Ovary (tissue), 9 donors: ENCODE data around the gene MAP2K2. TPM values are rescaled to one million over a fixed set of nuclear protein-coding genes. Genes with fewer than 3 reads are reported as not detected.

Source experiments
- DNase-seq, 5 donors: peaks; one replicate each; pipeline ENCODE4 v3.0.0-alpha.2; 2019 to 2020
- H3K27ac ChIP-seq, 2 donors: fragments of 200-600 bp; one replicate each; pipeline versions ENCODE4 v1.5.1 to v1.8.0; 2019 to 2022
- H3K27me3 ChIP-seq: fragments of 200-600 bp; one replicate; pipeline ENCODE4 v1.8.0; 2022
- H3K36me3 ChIP-seq: fragments of 200-600 bp; sonication (generic); one replicate; pipeline ENCODE4 v1.5.1; 2019
- H3K4me1 ChIP-seq: one replicate; pipeline ENCODE4 v1.8.1; 2013; ENCODE audit warnings: mild to moderate bottlenecking, moderate library complexity; ENCODE audit not compliant: insufficient read depth
- H3K4me3 ChIP-seq: fragments of 200-600 bp; sonication (generic); one replicate; pipeline ENCODE4 v1.5.1; 2017
- H3K9me3 ChIP-seq, 2 donors: fragments of 200-600 bp in 1 of 2; sonication (generic) in 1 of 2; one replicate each; pipeline versions ENCODE4 v1.5.1 to v1.8.1; 2013 to 2019; ENCODE audit warnings: mild to moderate bottlenecking in 1 of 2, moderate library complexity in 1 of 2
- EP300 ChIP-seq: sonication (generic); formaldehyde crosslinking; IDR thresholded peaks from one replicate; pipeline ENCODE4 v1.6.1; 2017; ENCODE audit warnings: antibody characterized with exemption
- POLR2A ChIP-seq: fragments of 450-650 bp; IDR thresholded peaks from one replicate; pipeline ENCODE4 v1.6.1; 2017; ENCODE audit warnings: antibody characterized with exemption, mild to moderate bottlenecking, moderate library complexity
- WGBS, 3 donors: extraction: QIAGEN DNeasy Blood & Tissue Kit in 1 of 3; methylation state at CpG; one replicate each; pipeline versions ENCODE4 v1.1.5 to v1.1.7; 2013 to 2017; 5-methylcytosine and 5-hydroxymethylcytosine counted together
- intact Hi-C, 4 donors: fragments of 100-400 bp; cut with DNase I; formaldehyde crosslinking; loops; one replicate each; pipeline versions ENCODE4 v1.11.0 to v1.15.1; 2022 to 2023
- polyA plus RNA-seq, 2 donors: library from polyadenylated mRNA; stranded (reverse); fragments of 200-250 nt in 1 of 2; fragments of 350-450 nt in 1 of 2; fragmentation: Illumina TruSeq in 1 of 2; extraction: RNeasy Lipid Tissue Mini Kit (QIAGEN cat#74804) in 1 of 2; gene quantifications; one replicate each; pipeline ENCODE4 v1.2.3, GENCODE V29; 2013 to 2014
- total RNA-seq, 7 donors: library from RNA; depleted of rRNA in 2 of 7; stranded (reverse); fragments of >200 nt in 2 of 7; fragmentation: NEBNext Ultra II Directional in 3 of 7; extraction: Animal tissue kit (Norgen Biotek cat#: 25700) in 3 of 7; gene quantifications; one replicate each; pipeline versions ENCODE4 v1.1.0 to v1.2.4, GENCODE V29; 2016 to 2023
- TF ChIP-seq, protein P1 (sequence below), 3 donors: fragments of 450-650 bp in 2 of 3; fragments of 200-600 bp in 1 of 3; IDR thresholded peaks; one replicate each; pipeline versions ENCODE4 v1.5.1 to v1.8.0; 2016 to 2022; ENCODE audit warnings: antibody characterized with exemption in 3 of 3, mild to moderate bottlenecking in 1 of 3
- donor health status: DM: no; HTN: no; CAD: no; lungs with moderate emphysema.
- donor health status: DM: no; HTN: no; CAD: no.
- donor health status: Bipolar disorder and iron deficiency.
- donor health status: DM: yes; HTN: yes; CAD: no.
- donor health status: DM: no; HTN: no; CAD: no.
- donor health status: DM: yes; HTN: yes; CAD: no.

The MAP2K2 gene
- total and polyA plus RNA-seq, 9 donors = 39.9 to 136 (median 116) TPM

DNA sequence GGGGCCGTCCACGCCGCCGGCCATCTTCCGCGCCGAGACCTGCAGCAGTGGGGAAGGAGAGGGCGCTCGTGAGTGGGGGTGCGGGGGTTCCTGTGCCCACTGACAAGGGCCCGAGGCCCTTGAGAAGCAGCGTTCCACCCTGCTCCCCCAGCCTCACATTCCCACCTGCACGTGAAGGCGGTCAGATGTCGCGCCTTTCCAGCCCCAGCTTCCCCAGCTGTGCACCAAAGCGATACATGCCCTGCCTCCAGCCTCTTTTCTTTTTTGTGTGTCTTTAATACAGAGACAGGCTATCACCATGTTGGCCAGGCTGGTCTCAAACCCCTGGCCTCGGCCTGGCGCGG, 68.7 kb downstream of the MAP2K2 start:
- intact Hi-C loops = loop anchor here in 1 of 4 donors (5.0 kb wide), 1 partner anchor 43 kb away; no protein-coding TSS in a partner anchor
- Histone ChIP-seq H3K9me3 (no peaks in the 10 kb centered on the region), H3K27me3 (no peaks in the 10 kb centered on the region), H3K4me3 (no peak overlapping the region), H3K4me1 (peaks cover 24% of the 10 kb centered on the region), H3K36me3 (no peaks in the 10 kb centered on the region), H3K27ac (no peak overlapping the region)
- DNase-seq = no peak
- WGBS, 3 donors = 93 to 94% (median 94%) methylated on average over 20 of the region's 20 CpGs
- no peak for TF ChIP-seq EP300
- no peak for TF ChIP-seq POLR2A
- TF ChIP-seq, protein P1, sequence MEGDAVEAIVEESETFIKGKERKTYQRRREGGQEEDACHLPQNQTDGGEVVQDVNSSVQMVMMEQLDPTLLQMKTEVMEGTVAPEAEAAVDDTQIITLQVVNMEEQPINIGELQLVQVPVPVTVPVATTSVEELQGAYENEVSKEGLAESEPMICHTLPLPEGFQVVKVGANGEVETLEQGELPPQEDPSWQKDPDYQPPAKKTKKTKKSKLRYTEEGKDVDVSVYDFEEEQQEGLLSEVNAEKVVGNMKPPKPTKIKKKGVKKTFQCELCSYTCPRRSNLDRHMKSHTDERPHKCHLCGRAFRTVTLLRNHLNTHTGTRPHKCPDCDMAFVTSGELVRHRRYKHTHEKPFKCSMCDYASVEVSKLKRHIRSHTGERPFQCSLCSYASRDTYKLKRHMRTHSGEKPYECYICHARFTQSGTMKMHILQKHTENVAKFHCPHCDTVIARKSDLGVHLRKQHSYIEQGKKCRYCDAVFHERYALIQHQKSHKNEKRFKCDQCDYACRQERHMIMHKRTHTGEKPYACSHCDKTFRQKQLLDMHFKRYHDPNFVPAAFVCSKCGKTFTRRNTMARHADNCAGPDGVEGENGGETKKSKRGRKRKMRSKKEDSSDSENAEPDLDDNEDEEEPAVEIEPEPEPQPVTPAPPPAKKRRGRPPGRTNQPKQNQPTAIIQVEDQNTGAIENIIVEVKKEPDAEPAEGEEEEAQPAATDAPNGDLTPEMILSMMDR (IDR thresholded peaks at IDR 0.05) = no peak

DNA sequence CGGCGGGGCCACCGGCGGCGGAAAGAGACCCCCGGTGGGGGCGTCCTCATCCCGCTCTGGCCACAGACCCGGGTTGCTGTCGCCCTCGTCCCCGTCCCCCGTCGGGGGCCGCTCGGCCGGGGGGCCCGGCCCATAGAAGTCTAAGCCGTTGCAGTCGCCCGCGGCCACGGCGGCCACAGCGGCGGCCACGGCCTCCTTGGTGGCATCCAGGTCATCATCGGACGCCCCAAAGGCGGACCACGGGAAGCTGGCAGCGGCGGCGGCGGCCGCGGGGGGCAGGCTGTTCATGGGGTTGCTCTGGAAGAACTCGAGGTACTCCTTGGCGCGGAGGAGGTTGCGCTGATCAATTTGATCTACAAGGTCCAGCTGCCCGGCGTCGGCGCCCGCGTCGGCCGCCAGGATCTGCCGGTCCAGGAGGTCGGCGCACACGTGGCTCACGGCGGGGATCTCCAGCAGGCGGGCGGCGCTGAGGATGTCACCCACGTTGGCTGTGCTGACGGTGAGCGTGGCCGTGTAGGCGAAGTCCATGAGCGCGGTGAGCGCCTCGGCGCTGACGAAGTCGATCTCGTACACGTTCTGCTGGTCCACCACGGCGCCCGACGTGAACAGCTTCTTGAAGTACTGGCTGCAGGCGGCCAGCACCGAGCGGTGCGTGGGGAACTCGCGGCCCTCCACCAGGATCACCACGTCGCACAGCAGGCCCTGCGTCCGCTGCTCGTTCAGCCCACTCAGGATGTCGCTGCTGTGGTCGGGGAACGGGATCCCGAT, 69.3 kb downstream of the MAP2K2 start:
- intact Hi-C loops = loop anchor here in 1 of 4 donors (5.0 kb wide), 1 partner anchor 42 kb away; no protein-coding TSS in a partner anchor
- Histone ChIP-seq H3K27me3 (no peaks in the 10 kb centered on the region), H3K9me3 (no peaks in the 10 kb centered on the region), H3K27ac (no peak overlapping the region), H3K4me1 (peaks cover 22% of the 10 kb centered on the region), H3K4me3 (no peak overlapping the region), H3K36me3 (no peaks in the 10 kb centered on the region)
- TF ChIP-seq POLR2A = no peak
- TF ChIP-seq EP300 = no peak
- TF ChIP-seq, protein P1 (IDR thresholded peaks at IDR 0.05) = no peak
- DNase-seq = no peak
- 94% methylated on average over 69 to 91 of the region's 91 CpGs for WGBS, 3 donors

DNA sequence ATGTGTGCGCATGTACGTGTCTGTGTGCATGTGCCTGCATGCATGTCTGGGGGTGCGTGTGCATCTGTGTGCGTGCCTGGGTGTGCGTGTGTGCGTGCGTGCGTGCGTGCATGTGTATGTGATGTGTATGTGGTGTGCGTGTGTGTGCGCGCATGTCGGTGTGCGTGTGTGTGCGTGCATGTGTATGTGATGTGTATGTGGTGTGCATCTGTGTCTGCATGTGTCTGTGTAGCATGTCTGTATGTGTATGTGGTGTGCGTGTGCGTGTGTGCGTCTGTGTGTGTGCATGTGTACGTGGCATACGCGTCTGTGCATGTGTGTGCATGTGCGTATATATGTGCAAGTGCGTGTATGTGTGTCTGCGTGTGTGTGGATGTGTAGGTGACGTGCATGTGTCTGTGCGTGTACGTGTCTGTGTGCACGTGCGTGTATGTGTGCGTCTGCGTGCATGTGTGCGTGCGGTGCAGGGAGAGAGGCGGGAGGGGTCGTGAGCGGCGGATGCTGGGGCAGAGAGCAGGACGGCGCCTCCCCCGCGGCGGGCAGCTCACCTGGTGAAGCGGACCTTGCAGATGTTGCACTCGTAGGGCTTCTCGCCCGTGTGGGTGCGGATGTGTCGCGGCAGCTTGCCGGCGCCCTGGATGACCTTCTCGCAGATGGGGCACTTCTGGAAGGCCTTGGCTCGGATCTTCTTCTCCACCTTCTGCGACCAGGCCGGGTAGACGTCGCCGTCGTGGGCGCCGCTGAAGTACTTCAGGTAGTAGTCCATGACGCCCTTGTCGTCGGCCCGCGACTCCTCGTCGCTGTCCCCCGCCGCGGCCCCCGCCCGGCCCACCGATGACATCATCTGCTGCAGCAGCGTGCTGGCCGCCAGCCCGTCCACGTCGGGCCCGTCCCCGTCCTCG, 70.2 kb downstream of the MAP2K2 start:
- 85 to 88% (median 88%) methylated on average over 82 of the region's 82 CpGs for WGBS, 3 donors
- no peaks in the 10 kb centered on the region for H3K36me3 ChIP-seq
- intact Hi-C loops = no loop called here
- no peak for TF ChIP-seq EP300
- TF ChIP-seq, protein P1 (IDR thresholded peaks at IDR 0.05) = no peak
- no peak for TF ChIP-seq POLR2A
- no peaks in the 10 kb centered on the region for H3K27me3 ChIP-seq
- H3K27ac ChIP-seq = no peak overlapping the region
- H3K9me3 ChIP-seq = no peaks in the 10 kb centered on the region
- no peak for DNase-seq
- peaks cover 16% of the 10 kb centered on the region for H3K4me1 ChIP-seq
- H3K4me3 ChIP-seq = no peak overlapping the region

DNA sequence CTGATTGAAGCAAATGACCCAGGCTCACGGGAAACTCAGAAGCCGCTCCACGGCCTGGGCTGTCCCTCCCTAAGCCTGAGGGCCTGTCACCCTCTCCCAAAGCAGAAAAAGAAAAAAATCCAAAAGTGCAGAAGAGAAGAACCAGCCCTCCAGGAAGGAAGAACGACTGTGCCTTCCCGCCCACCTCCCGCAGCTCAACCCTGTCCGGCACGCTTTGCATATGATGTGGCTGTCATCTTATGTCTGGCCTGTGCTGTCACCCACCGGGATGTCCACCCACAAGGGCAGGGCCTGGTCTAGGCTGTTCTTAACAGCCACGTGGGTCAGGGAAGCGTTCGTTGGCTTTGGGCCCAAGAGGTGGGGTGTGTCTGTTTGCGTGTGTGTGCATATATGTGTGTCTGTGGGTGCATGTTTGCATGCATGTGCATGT, 70.9 kb downstream of the MAP2K2 start:
- peaks cover 11% of the 10 kb centered on the region for H3K4me1 ChIP-seq
- WGBS, 3 donors = 45 to 47% (median 45%) methylated on average over 13 of the region's 13 CpGs
- H3K4me3 ChIP-seq = no peak overlapping the region
- no peak overlapping the region for H3K27ac ChIP-seq
- TF ChIP-seq, protein P1 (IDR thresholded peaks at IDR 0.05) = no peak
- TF ChIP-seq POLR2A (no peak), EP300 (no peak)
- H3K9me3 ChIP-seq = no peaks in the 10 kb centered on the region
- no peaks in the 10 kb centered on the region for H3K27me3 ChIP-seq
- intact Hi-C loops = no loop called here
- DNase-seq = peak in 1 of 5 donors; percentile 46
- no peaks in the 10 kb centered on the region for H3K36me3 ChIP-seq
